UCSD-AML1 (cell line): ENCODE results near the gene GPR37L1.
A peak's percentile ranks its signal among the peaks of the same experiment; 100 is the strongest.
"Not testable (repeated sequence)": the region's sequence is repeated elsewhere in the genome, so short reads cannot be mapped to it uniquely, and the experiment has no call there.

Source experiments
- DNase-seq: peaks from one replicate; lab custom pipeline; 2025; ENCODE audit not compliant: unreplicated experiment; lab: John Stamatoyannopoulos, UW

Gene GPR37L1

GRCh38 chr1:202133001-202133400, 10.3 kb downstream of the GPR37L1 start:
- no peak for DNase-seq

- no peak for DNase-seq
Measured at GRCh38 chr1:202133496-202133895, 10.8 kb downstream of the GPR37L1 start.

DNA sequence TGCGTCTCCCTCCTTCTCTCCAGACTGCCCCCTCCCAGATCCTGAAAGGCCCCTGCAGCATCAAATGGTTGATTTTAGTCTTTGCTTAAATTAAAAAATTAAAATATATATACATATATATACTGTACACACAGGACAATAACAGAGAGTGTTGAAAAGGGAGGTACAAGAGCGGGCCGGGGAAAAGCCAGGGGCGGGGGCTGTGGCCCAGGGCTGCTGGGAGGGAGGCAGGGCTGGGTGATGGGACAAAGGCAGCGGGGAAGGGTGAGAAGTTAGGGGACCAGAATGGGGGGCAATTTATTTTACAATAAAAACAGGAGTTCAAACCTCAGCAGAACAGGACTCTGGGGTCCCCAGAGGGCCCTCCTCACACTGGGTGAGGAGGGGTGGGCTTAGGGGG, 11.3 kb downstream of the GPR37L1 start:
- no peak for DNase-seq

DNA sequence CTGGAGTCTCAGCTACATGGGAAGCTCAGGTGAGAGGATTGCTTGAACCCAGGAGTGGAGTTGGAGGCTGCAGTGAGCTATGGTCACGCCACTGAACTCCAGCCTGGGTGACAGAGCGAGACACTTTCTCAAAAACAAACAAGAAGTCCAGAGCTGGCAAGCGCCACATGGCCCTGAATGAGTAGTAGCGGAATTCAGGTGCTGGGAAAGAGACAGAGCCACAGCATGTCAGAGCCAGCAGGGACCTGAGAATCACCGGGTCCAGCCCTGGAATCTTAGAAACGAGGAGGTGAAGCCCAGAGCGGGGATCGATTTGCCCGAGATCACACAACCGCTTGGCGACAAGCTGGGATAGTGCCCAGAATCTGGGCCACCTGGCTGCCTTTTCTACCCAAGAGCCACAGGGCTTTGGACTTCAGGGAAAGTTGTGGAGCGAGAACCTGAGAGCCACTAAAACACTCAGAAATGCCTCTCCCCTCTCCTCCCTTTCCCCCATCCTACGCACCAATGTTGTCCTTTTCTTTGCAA, 12.0 kb downstream of the GPR37L1 start:
- no peak for DNase-seq

DNA sequence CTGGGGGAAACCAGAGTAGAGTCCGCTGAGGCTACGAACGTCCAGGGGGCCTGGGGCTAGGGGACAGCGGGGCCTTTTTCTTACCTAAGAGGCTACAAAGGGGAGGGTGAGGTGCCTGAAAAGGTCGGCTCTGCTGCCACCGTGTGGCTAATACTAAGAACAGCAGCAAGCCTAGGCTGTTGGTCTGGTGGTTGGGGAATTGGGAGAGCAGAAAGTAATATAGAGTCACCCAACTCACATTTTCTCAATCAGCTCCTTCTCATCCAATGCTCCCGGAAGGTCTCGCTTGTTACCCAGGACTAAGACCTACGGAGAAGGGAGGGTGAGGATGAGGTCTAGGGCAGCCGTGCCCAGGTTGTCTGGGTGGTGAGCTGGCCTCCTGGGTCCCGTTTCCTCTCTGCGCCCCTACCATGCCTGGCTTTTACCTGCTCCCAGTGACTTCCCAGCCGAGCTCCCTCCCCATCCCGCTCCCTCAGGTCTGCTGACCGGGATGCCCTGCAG, 12.6 kb downstream of the GPR37L1 start:
- peak; percentile 48 for DNase-seq

GRCh38 chr1:202140833-202141232, 18.1 kb downstream of the GPR37L1 start:
- no peak for DNase-seq

GRCh38 chr1:202141468-202141867, 18.8 kb downstream of the GPR37L1 start:
- DNase-seq = not testable (repeated sequence)

DNA sequence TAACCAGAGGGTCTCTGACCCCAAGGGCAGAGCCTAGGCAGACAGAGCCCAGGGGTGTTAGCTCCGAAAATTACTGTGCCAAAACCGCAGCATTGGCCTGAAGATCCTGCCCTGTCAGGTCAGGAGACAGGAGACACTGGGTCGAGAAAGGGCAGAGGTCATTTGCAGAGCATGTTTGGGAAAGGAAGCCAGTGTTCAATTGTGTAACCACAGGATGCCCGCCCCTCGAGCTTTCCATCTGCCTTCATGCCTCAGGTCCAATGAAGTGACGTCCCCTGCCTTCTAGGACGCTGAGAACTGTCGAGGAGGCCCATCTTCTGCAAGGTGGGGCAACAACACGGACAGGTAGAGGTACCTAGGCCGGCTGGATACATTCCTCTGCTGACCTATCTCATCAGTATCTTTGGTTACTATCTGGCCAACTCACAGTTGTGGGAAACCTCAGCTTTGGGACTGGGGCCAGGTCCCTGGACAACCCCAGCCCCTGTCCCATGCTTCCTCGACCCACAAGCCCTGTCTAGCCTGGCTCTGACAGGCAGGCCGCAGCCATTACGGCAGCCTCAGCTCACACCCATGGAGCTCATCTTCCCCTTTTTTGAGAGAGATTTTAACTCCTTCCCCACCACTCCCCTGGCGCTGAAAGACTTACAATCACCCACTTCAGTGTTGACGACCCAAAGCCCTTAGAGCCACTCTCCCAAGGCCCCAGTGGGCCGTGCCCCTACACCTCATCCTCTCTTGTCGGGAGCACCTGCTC, 20.5 kb downstream of the GPR37L1 start:
- peak; percentile 65 for DNase-seq

DNA sequence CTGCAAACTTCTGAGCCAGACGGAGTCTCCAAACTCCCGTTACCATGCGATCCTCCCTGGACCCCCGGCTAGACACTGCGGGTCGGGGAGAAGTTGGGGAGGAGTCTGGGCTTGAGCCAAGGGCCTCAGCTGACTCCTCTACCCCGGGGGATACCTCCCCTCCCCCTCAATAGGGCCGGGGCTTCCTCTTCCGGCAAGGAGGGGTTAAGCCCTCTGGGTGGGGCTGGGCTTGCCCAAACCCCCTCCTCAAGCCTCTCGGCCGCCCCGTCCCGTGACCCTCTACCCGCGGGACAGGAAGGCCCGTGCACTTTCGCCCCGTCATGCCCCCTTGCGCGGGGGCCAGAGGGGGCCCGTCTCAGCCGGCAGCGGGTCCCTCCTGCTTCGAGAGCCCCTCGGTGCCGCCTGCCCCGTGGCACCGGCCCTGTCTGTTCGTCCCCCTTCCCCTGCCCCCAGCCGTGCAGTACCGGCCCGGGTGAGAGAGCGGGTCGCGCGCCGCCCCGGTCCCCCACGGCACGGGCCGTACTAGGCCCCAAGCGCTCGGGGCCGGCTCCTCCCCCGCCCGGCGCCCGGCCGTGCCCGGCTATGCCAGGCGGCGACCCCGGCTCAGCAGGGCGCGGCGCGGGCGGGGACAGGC, 21.2 kb downstream of the GPR37L1 start:
- DNase-seq = peak; percentile 66

DNA sequence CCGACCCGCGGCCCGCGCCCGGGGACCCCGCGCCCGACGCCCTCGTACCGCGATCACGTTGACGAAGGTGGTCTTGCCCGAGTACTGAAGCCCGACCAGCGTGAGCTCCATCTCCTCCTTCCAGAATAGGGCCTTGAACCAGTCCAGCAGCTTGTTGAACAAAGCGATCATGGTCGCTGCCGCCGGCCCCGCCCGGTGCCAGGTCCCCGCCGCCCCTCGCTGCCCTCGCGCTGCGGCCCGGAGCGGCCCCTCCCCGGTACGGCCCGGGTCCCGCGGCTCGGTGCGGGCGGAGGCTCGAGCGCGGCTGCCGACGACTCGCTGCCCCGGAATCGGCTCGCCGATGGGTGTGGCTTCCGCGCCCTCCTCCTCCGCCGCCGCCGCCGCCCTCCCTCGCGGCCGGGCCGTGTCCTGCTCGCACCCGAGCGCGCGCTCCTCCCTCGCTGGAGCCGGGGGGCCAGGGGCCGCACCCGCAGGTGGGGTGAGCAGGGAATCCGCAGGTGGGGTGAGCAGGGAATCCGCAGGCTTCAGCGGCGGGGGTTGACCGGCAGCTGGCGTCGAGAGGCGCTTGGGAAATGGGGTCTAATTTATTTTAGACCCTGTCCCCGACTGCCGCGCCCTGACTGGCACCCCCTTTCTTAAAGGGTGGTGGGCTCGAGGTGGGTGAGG, 21.8 kb downstream of the GPR37L1 start, which contains the start of gene ARL8A:
Gene ARL8A, minus strand, starts transcription at position 336 of the 666 bp plus-strand sequence. Its CDS starts 165 bp downstream, at position 171.
- DNase-seq = peak; percentile 63

- DNase-seq = peak; percentile 43
Measured at GRCh38 chr1:202145068-202145743, 22.5 kb downstream of the GPR37L1 start.

GRCh38 chr1:202145744-202146140, 23.0 kb downstream of the GPR37L1 start:
- DNase-seq = not testable (repeated sequence)

GRCh38 chr1:202146279-202146678, 23.6 kb downstream of the GPR37L1 start:
- no peak for DNase-seq

- no peak for DNase-seq
Measured at GRCh38 chr1:202146993-202147392, 24.3 kb downstream of the GPR37L1 start.

DNA sequence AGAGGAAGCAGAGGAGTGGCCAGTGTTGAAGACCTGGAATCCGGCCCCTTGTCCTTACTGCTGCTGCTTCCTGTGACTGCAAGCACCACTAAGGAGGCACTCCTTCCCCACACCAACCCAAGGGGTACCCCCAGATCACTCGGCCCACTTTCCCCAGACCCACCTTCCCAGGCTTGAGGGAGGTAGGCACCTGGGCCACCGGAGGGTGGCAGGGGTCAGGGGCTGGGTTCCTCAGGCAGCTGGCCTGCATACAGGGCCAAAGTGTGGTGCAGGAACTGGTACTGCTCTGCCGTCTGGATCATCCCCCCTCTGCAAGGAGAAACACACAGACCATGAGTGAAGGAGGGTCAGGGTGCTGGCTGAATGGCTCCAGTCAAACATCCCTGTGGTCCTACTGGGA, 25.7 kb downstream of the GPR37L1 start:
- no peak for DNase-seq

DNA sequence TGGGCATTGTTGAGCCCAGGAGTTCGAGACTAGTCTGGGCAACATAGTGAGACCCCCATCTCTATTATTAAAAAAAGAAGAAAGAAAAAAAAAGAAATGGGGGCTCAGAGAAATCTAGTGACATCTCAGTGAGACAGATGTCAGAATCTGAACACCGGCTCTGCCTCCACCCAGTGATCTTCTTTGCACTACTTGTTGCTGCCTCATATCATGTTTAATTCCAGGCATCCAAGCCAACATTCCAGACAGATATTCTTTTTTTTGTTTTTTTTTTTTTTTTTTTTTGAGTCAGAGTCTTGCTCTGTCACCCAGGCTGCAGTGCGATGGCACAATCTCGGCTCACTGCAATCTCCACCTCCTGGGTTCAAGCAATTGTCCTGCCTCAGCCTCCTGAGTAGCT, 26.8 kb downstream of the GPR37L1 start:
- DNase-seq = no peak

GRCh38 chr1:202150187-202150586, 27.5 kb downstream of the GPR37L1 start:
- DNase-seq = no peak

DNA sequence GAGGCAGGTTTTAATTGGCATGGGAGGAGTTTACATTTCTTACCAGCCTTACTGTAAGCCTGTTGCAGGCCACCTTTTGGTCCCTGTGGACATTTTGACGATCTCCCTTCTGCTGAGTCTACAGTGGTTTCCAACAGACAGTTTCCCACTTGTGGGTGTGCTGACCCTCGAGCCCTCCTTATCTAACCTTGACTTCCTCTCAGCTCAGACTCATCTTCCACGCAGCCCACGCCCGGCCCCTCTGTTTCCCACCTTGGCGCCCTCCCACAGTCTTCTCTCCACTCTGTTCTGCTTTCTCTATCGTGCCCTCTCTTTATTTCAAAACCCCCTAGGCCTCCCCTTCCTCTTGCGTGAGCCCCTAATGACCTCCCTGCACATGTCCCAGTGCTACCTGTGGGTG, 27.9 kb downstream of the GPR37L1 start:
- DNase-seq = no peak

DNA sequence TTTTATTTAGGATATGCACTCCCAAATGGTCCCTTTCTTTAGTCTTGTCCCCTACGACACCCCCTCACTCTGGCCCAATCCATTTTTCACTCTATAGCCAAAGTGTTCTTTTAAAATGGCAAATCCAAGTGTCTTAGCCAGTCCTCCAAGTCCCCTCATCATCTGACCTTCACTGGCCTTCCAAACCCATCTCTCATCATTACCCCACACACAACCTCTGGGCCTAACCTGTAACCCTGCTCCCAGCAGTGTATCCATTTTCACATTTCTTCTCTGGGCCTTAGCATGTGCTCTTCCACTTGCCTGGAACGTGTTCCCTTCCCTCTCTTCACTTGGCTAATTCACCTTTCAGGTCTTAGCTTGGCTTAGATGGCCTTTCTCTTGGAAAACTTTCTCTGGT, 28.3 kb downstream of the GPR37L1 start:
- DNase-seq = no peak

- DNase-seq = no peak
Measured at GRCh38 chr1:202152399-202152798, 29.7 kb downstream of the GPR37L1 start.

DNA sequence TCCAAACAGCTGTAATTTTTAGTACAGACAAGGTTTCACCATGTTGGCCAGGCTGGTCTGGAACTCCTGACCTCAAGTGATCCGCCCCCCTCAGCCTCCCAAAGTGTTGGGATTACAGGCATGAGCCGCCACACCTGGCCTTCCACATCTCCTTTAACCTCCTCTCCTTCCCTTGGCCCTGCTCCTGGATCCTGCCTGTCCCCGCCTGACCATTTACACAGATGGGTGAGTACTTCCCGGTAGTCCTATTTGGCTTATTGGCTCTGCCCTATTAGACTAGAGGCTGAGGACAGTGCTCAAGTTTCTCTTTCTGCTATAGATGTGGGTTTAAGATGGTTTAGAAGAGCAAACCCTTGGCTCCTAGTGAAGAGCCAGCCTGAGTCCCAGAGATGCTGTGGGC, 30.6 kb downstream of the GPR37L1 start:
- no peak for DNase-seq
